GM15510 (cell line): Measurements from ENCODE around the gene CEACAM21.

Experiments used
- POLR2A ChIP-seq: IDR thresholded peaks from 3 replicates; pipeline ENCODE4 v1.6.1; 2011; ENCODE audit warnings: borderline replicate concordance; ENCODE audit not compliant: insufficient read length; ENCODE audit errors: extremely low read depth

The CEACAM21 gene

GRCh38 chr19:41543582-41543981, 32.4 kb upstream of the CEACAM21 start:
- no peak for TF ChIP-seq POLR2A

GRCh38 chr19:41545547-41545946, 30.4 kb upstream of the CEACAM21 start:
- TF ChIP-seq POLR2A = no peak

GRCh38 chr19:41546386-41546789, 29.6 kb upstream of the CEACAM21 start:
- peak; percentile 42 for TF ChIP-seq POLR2A

DNA sequence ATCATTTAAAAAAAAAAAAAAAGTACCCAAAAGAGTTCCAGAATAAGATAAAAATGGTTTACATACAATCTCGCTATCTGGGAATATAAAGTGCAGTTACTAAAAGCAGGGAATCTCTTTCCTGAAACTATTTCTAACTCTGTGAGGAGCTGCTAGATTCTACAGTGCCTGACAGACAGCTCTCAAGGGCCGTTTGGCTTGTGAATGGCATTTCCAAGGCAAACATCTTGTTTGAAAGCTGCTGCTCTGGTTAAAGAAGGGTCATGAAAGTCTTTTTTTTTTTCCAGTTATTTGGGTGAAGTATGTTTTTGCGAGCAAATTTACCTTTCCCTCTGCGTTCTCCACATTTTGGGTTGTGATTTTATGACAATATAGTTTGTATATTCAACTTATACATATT, 29.0 kb upstream of the CEACAM21 start:
- TF ChIP-seq POLR2A = no peak

GRCh38 chr19:41547569-41547968, 28.4 kb upstream of the CEACAM21 start:
- no peak for TF ChIP-seq POLR2A

DNA sequence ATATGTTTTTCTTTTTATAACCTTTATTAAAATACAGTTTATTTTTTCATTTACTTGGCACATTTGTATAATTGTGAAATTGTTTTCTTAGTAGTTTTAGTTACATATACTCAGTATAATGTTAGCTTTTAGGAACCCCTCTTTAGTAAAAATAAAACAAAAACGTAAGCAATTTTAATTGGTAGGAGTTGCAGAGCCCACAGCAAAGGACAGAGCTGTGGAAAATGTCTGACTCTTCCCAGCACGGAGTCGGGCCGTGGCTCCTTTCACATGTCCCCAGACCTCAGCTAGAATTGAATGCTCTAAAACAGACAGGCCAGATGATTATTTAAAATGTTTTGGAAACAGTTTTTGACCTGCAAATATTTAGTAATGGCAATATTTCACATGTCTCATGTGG, 27.9 kb upstream of the CEACAM21 start:
- no peak for TF ChIP-seq POLR2A

- peak; percentile 98 for TF ChIP-seq POLR2A
Observed at GRCh38 chr19:41548954-41549688, 26.8 kb upstream of the CEACAM21 start.

GRCh38 chr19:41549884-41550283, 26.1 kb upstream of the CEACAM21 start:
- no peak for TF ChIP-seq POLR2A

DNA sequence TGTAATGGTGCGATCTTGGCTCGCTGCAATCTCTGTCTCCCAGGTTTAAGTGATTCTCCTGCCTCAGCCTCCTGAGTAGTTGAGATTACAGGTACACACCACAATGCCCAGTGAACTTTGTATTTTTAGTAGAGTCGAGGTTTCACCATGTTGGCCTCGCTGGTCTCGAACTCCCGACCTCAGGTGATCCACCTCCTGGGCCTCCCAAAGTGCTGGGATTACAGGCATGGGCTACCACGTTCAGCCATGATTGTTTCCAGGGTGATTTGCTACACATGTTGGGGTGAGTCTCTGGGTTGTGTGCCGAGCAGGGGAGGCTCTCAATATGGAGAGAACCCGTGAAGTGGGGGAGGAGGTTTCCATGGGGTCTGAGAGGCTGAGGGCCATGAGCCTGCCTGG, 24.8 kb upstream of the CEACAM21 start:
- no peak for TF ChIP-seq POLR2A

- peak; percentile 37 for TF ChIP-seq POLR2A
Observed at GRCh38 chr19:41551711-41552110, 24.3 kb upstream of the CEACAM21 start.

DNA sequence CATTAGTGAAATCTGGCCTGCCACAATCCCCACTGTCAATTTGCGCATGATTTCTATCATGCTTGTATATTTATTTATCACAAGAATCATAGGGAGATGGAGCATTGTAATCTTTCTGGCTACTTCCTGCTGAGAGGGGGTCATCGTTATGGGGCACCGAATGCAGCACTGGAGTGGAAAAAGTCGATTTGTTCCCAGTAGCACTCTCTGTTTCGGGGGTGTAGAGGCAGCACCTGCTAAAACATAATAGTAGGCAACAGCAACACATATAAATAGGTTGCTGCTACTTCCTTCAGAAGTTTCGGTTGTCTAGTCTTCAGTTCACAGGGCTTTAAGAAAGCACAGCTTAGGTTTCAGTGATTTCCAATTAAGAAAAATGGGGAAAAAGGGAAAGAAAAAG, 23.4 kb upstream of the CEACAM21 start:
- no peak for TF ChIP-seq POLR2A

DNA sequence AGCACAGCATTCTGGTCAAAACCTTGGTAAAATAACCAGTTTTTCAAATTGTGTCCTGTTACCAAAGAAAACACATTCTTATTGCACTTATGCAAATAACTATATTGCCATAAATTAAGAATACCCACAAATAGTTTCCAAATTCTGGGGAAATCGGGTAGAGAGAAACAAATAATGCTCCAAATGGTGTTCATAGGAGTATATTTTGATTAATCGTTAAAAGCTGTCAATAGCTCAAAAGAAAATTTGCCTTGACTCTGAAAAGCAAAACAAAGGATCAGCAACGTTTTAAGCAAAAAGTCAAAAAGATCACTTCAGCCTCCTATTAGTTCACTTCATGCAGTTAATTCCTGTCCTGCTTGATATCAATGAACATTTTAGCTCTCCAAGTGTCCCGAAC, 22.2 kb upstream of the CEACAM21 start:
- TF ChIP-seq POLR2A = no peak

- TF ChIP-seq POLR2A = no peak
Observed at GRCh38 chr19:41554907-41555306, 21.1 kb upstream of the CEACAM21 start.

DNA sequence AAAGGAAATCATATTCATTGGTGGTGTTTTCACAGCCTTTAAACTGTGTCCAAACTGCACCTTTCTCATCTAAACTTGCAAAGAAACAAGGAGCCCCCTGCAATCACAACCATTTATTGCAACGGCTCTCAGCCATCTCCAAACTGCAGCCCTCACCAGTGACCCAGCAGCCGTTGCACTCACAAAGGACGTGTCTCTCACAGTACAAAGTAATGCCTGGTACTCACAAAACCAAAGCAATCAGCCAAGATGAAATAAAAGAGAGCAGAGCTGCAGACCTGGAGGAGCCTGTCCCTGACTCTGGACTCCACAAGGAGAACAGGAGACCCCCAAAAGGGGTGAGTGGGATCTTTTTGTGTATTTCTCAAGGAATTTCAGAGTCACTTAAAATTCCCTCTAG, 20.2 kb upstream of the CEACAM21 start:
- TF ChIP-seq POLR2A = no peak

- no peak for TF ChIP-seq POLR2A
Observed at GRCh38 chr19:41563854-41564514, 12.0 kb upstream of the CEACAM21 start.
